ENCODE results near the gene RASA2.

DNA sequence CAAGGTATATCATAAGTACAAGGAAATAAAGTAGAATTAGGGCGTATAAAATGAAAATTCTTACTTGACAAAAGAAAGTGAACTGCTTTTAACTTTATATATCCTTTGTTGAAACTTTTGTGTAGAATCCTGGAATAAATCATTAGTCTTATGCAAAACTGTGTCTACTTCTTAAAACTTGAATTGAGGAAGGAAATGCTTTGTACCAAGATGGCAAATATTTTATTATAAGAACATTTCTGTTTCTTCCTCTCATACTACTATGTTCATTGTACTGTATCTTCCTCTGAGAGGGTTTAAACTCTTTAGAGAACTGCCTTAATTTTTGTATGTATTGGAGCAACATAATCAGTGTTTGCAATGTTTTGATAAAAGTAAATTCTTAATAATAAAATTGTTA, 42.0 kb downstream of the RASA2 start:
- TF ChIP-seq CTCF (IDR thresholded peaks at IDR 0.05) (no peak), POLR2A (IDR thresholded peaks at IDR 0.05) (no peak)
